Neural cell (in vitro differentiated cells): Measurements from ENCODE around the gene DMWD. TPM values are rescaled to one million over a fixed set of nuclear protein-coding genes. Genes with fewer than 3 reads are reported as not detected.

Experiments used
- H2AFZ ChIP-seq: fragments of 200-600, 300-800 bp; sonication (generic), shearing (Covaris generic); 2 replicates; pipeline ENCODE4 v1.6.0; 2014; ENCODE audit warnings: low read depth, mild to moderate bottlenecking, antibody characterized with exemption, low read length, moderate library complexity
- H3F3A ChIP-seq: fragments of 200-600 bp; shearing (Covaris generic); 2 replicates; pipeline ENCODE4 v1.6.1; 2016; ENCODE audit warnings: mild to moderate bottlenecking, moderate library complexity, mixed read lengths, antibody characterized with exemption, low read length; ENCODE audit not compliant: insufficient read depth, poor library complexity, severe bottlenecking
- H3K27ac ChIP-seq: fragments of 200-600, 300-800 bp; sonication (generic), shearing (Covaris generic); 2 replicates; pipeline ENCODE4 v1.5.1; 2014; ENCODE audit warnings: mild to moderate bottlenecking, low read length, moderate library complexity
- H3K27me3 ChIP-seq: fragments of 300-800, 200-600 bp; sonication (generic), shearing (Covaris generic); 2 replicates; pipeline ENCODE4 v1.6.0; 2014; ENCODE audit warnings: mild to moderate bottlenecking, low read depth, low read length, moderate library complexity; ENCODE audit not compliant: insufficient read depth
- H3K36me3 ChIP-seq: fragments of 300-800, 200-600 bp; sonication (generic), shearing (Covaris generic); 2 replicates; pipeline ENCODE4 v1.5.1; 2014; ENCODE audit warnings: mild to moderate bottlenecking, antibody characterized with exemption, low read length, moderate library complexity; ENCODE audit not compliant: insufficient read depth
- H3K4me2 ChIP-seq: fragments of 300-800, 200-600 bp; sonication (generic), shearing (Covaris generic); 2 replicates; pipeline ENCODE4 v1.6.0; 2014; ENCODE audit warnings: mild to moderate bottlenecking, low read length
- H3K4me3 ChIP-seq: fragments of 300-800, 200-600 bp; sonication (generic), shearing (Covaris generic); 2 replicates; pipeline ENCODE4 v1.5.1; 2014; ENCODE audit warnings: mild to moderate bottlenecking, low read length, moderate library complexity
- H3K79me2 ChIP-seq: fragments of 200-600 bp; shearing (Covaris generic); replicated peaks from 2 replicates; pipeline ENCODE4 v1.6.0; 2014; ENCODE audit warnings: mild to moderate bottlenecking, low read length, moderate library complexity; ENCODE audit not compliant: insufficient read depth
- H3K9ac ChIP-seq: fragments of 300-800, 200-600 bp; sonication (generic), shearing (Covaris generic); 2 replicates; pipeline ENCODE4 v1.6.1; 2016; ENCODE audit warnings: mild to moderate bottlenecking, low read length, mixed read lengths
- H3K9me2 ChIP-seq: fragments of 200-600 bp; shearing (Covaris generic); 2 replicates; pipeline ENCODE4 v1.6.1; 2016; ENCODE audit warnings: mild to moderate bottlenecking, low read length, mixed read lengths; ENCODE audit not compliant: insufficient read depth
- H3K9me3 ChIP-seq: fragments of 200-600, 300-800 bp; sonication (generic), shearing (Covaris generic); 2 replicates; pipeline ENCODE4 v1.6.1; 2016; ENCODE audit warnings: mild to moderate bottlenecking, mixed run types, low read length, moderate library complexity, mixed read lengths
- H4K20me1 ChIP-seq: fragments of 200-600 bp; shearing (Covaris generic); 2 replicates; pipeline ENCODE4 v1.6.1; 2016; ENCODE audit warnings: mild to moderate bottlenecking, mixed run types; ENCODE audit not compliant: insufficient read depth
- CTCF ChIP-seq: fragments of 450-650 bp; IDR thresholded peaks from 2 replicates; pipeline ENCODE4 v1.5.1; 2014; ENCODE audit warnings: antibody characterized with exemption, mild to moderate bottlenecking, moderate library complexity; ENCODE audit not compliant: poor library complexity, severe bottlenecking
- EP300 ChIP-seq: fragments of 450-650 bp; conservative IDR thresholded peaks from 2 replicates; pipeline ENCODE4 v1.6.1; 2014; ENCODE audit warnings: antibody characterized with exemption, mild to moderate bottlenecking, moderate library complexity; ENCODE audit not compliant: poor library complexity, severe bottlenecking
- EZH2 ChIP-seq: fragments of 200-600, 300-800 bp; shearing (Covaris generic), sonication (generic); IDR thresholded peaks from 2 replicates; pipeline ENCODE4 v1.6.1; 2014; ENCODE audit warnings: antibody characterized with exemption, low read length, borderline replicate concordance, mild to moderate bottlenecking; ENCODE audit not compliant: insufficient read depth, poor library complexity, severe bottlenecking
- MXI1 ChIP-seq: fragments of 450-650 bp; conservative IDR thresholded peaks from 2 replicates; pipeline ENCODE4 v1.6.1; 2014; ENCODE audit warnings: antibody characterized with exemption, mild to moderate bottlenecking; ENCODE audit not compliant: poor library complexity, severe bottlenecking
- POLR2AphosphoS5 ChIP-seq: IDR thresholded peaks from 2 replicates; pipeline ENCODE4 v1.6.1; 2012
- RAD21 ChIP-seq: fragments of 450-650 bp; conservative IDR thresholded peaks from 2 replicates; pipeline ENCODE4 v1.6.1; 2014; ENCODE audit warnings: antibody characterized with exemption, mild to moderate bottlenecking, moderate library complexity
- SMC3 ChIP-seq: fragments of 450-650 bp; conservative IDR thresholded peaks from 2 replicates; pipeline ENCODE4 v1.6.1; 2014; ENCODE audit warnings: antibody characterized with exemption, mild to moderate bottlenecking, moderate library complexity; ENCODE audit not compliant: poor library complexity
- TAF1 ChIP-seq: IDR thresholded peaks from 2 replicates; pipeline ENCODE4 v1.6.1; 2012; ENCODE audit warnings: low read depth
- polyA plus RNA-seq: library from polyadenylated mRNA; depleted of rRNA; stranded (reverse); fragments of >200 nt; gene quantifications from 2 replicates; pipeline ENCODE4 v1.2.3, GENCODE V29; 2014
- TF ChIP-seq, protein P1 (sequence below): IDR thresholded peaks from 2 replicates; pipeline ENCODE4 v1.6.1; 2012; ENCODE audit warnings: borderline replicate concordance

Gene DMWD
- polyA plus RNA-seq, 1 donor from 2014 or later = 20.4 TPM

GRCh38 chr19:45758921-45759320 lies 33.7 kb downstream of the DMWD start:
- TF ChIP-seq, protein P1, sequence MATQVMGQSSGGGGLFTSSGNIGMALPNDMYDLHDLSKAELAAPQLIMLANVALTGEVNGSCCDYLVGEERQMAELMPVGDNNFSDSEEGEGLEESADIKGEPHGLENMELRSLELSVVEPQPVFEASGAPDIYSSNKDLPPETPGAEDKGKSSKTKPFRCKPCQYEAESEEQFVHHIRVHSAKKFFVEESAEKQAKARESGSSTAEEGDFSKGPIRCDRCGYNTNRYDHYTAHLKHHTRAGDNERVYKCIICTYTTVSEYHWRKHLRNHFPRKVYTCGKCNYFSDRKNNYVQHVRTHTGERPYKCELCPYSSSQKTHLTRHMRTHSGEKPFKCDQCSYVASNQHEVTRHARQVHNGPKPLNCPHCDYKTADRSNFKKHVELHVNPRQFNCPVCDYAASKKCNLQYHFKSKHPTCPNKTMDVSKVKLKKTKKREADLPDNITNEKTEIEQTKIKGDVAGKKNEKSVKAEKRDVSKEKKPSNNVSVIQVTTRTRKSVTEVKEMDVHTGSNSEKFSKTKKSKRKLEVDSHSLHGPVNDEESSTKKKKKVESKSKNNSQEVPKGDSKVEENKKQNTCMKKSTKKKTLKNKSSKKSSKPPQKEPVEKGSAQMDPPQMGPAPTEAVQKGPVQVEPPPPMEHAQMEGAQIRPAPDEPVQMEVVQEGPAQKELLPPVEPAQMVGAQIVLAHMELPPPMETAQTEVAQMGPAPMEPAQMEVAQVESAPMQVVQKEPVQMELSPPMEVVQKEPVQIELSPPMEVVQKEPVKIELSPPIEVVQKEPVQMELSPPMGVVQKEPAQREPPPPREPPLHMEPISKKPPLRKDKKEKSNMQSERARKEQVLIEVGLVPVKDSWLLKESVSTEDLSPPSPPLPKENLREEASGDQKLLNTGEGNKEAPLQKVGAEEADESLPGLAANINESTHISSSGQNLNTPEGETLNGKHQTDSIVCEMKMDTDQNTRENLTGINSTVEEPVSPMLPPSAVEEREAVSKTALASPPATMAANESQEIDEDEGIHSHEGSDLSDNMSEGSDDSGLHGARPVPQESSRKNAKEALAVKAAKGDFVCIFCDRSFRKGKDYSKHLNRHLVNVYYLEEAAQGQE = no peak
- TF ChIP-seq RAD21 (no peak), MXI1 (no peak), SMC3 (no peak), EP300 (no peak), TAF1 (no peak), POLR2AphosphoS5 (no peak), EZH2 (no peak), CTCF (no peak)
- H3K9me3 ChIP-seq = no peaks in the 10 kb centered on the region
- no peak overlapping the region for H3K9ac ChIP-seq
- H3K27me3 ChIP-seq = no peaks in the 10 kb centered on the region
- H3F3A ChIP-seq = no peaks in the 10 kb centered on the region
- no peaks in the 10 kb centered on the region for H3K9me2 ChIP-seq
- H3K4me3 ChIP-seq = no peak overlapping the region
- no peaks in the 10 kb centered on the region for H4K20me1 ChIP-seq
- H3K79me2 ChIP-seq = no peaks in the 10 kb centered on the region
- H3K27ac ChIP-seq = no peak overlapping the region
- H3K36me3 ChIP-seq = no peaks in the 10 kb centered on the region
- H2AFZ ChIP-seq = no peak overlapping the region
- no peak overlapping the region for H3K4me2 ChIP-seq

- Histone ChIP-seq H3K9ac (no peak overlapping the region), H3K79me2 (no peaks in the 10 kb centered on the region), H3K9me3 (no peaks in the 10 kb centered on the region), H3K9me2 (no peaks in the 10 kb centered on the region), H3K27me3 (no peaks in the 10 kb centered on the region), H3K36me3 (no peaks in the 10 kb centered on the region), H3K27ac (no peak overlapping the region), H3K4me2 (no peak overlapping the region), H4K20me1 (no peaks in the 10 kb centered on the region), H3F3A (no peaks in the 10 kb centered on the region), H2AFZ (no peak overlapping the region), H3K4me3 (no peak overlapping the region)
- TF ChIP-seq SMC3 (no peak), MXI1 (no peak), CTCF (no peak), TAF1 (no peak), RAD21 (no peak), EZH2 (no peak), POLR2AphosphoS5 (no peak), EP300 (no peak)
- TF ChIP-seq, protein P1 = no peak
These were observed 35.0 kb downstream of the DMWD start for GRCh38 chr19:45757695-45758094.
